ENCODE data around the gene FAR2.

Gene FAR2

DNA sequence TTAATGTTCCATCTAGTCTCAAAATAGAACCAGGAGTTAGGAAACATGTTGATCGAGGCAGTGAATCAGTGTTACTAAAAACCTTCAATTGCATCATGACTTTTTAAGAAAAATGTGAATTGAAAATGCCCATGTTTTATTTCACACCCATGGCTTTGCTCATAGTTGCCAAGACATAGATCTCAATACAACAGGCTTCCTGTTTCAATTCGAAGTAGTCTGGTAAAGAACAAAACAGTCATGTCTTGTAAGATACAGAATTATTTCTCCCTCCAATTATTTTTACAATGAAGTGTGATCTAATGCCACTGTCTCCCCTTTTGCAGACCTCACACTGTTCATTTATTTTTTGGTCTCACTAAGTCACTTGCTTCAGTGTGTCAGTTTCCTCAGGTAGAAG lies 44.6 kb upstream of the FAR2 start:
- no peaks in the 10 kb centered on the region for H3K4me1 ChIP-seq (ENCODE audit: insufficient read depth, low read length, severe bottlenecking)
- no peaks in the 10 kb centered on the region for H3K9me3 ChIP-seq (ENCODE audit: low read length)
- no peak overlapping the region for H3K9ac ChIP-seq (ENCODE audit: low read length)
- no peak for TF ChIP-seq EZH2 (IDR thresholded peaks at IDR 0.05; ENCODE audit: borderline replicate concordance, low read length)
- TF ChIP-seq, protein P1, sequence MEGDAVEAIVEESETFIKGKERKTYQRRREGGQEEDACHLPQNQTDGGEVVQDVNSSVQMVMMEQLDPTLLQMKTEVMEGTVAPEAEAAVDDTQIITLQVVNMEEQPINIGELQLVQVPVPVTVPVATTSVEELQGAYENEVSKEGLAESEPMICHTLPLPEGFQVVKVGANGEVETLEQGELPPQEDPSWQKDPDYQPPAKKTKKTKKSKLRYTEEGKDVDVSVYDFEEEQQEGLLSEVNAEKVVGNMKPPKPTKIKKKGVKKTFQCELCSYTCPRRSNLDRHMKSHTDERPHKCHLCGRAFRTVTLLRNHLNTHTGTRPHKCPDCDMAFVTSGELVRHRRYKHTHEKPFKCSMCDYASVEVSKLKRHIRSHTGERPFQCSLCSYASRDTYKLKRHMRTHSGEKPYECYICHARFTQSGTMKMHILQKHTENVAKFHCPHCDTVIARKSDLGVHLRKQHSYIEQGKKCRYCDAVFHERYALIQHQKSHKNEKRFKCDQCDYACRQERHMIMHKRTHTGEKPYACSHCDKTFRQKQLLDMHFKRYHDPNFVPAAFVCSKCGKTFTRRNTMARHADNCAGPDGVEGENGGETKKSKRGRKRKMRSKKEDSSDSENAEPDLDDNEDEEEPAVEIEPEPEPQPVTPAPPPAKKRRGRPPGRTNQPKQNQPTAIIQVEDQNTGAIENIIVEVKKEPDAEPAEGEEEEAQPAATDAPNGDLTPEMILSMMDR (IDR thresholded peaks at IDR 0.05; ENCODE audit: low read length) = no peak
- H3K36me3 ChIP-seq (ENCODE audit: insufficient read depth, low read length) = no peaks in the 10 kb centered on the region
- no peak overlapping the region for H3K27ac ChIP-seq (ENCODE audit: low read depth, low read length, poor library complexity, severe bottlenecking)
- no peaks in the 10 kb centered on the region for H3K79me2 ChIP-seq (ENCODE audit: insufficient read depth, low read length)
- H3K27me3 ChIP-seq (ENCODE audit: insufficient read depth, low read length) = no peaks in the 10 kb centered on the region
- no peaks in the 10 kb centered on the region for H4K20me1 ChIP-seq (ENCODE audit: insufficient read depth, low read length)
- no peak overlapping the region for H3K4me2 ChIP-seq (ENCODE audit: low read length)
- H3K9me2 ChIP-seq (ENCODE audit: low read depth, low read length) = no peaks in the 10 kb centered on the region
- H3F3A ChIP-seq (ENCODE audit: insufficient read depth, low read length) = no peaks in the 10 kb centered on the region
- H2AFZ ChIP-seq (ENCODE audit: low read length) = no peak overlapping the region
- no peak overlapping the region for H3K4me3 ChIP-seq (ENCODE audit: low read depth, low read length, poor library complexity, severe bottlenecking)

DNA sequence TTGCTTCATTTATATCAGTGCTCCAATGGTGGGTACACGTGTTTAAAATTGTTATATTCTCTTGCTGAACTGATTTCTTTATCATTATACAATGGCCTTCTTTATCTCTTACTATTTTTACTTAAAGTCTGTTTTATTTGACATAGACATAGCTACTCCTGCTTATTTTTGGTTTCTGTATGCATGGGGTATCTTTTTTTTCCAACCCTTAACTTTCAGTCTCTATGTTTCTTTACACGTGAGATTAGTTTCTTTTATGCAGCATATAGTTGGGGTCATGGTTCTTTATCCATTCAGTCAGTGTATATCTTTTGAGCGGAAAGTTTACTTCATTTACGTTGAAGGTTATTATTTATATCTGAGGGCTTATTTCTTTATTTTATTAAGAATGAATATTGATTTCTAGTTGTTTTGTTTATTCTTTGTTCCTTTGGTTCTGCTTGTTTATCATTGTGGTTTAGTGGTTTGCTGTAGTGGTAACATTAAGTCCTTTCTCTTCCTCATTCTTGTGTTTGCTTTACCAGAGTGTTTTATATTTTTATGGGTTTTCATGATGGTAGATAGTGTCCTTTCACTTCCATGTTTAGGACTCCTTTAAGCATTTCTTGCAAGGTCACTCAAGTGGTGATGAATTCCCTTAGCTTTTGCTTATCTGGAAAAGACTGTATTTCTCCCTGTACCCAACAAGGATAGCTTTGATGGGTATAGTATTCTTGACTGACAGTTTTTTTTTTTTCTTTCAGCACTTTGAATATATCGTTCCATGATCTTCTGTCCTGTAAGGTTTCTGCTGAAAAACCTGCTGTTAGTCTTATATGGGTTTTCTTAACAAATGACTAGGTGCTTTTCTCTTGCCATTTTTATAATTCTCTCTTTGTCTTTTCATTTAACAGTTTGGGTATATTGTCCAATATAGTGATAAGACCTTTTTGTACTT lies 38.3 kb upstream of the FAR2 start:
- Histone ChIP-seq H2AFZ (ENCODE audit: low read length) (no peak overlapping the region), H3K27me3 (ENCODE audit: insufficient read depth, low read length) (no peaks in the 10 kb centered on the region), H3K9me2 (ENCODE audit: low read depth, low read length) (no peaks in the 10 kb centered on the region), H3K4me3 (ENCODE audit: low read depth, low read length, poor library complexity, severe bottlenecking) (no peak overlapping the region), H3K27ac (ENCODE audit: low read depth, low read length, poor library complexity, severe bottlenecking) (no peak overlapping the region), H3K4me2 (ENCODE audit: low read length) (no peak overlapping the region), H3K4me1 (ENCODE audit: insufficient read depth, low read length, severe bottlenecking) (no peaks in the 10 kb centered on the region), H4K20me1 (ENCODE audit: insufficient read depth, low read length) (no peaks in the 10 kb centered on the region), H3K79me2 (ENCODE audit: insufficient read depth, low read length) (no peaks in the 10 kb centered on the region), H3F3A (ENCODE audit: insufficient read depth, low read length) (no peaks in the 10 kb centered on the region), H3K9me3 (ENCODE audit: low read length) (no peaks in the 10 kb centered on the region), H3K9ac (ENCODE audit: low read length) (no peak overlapping the region), H3K36me3 (ENCODE audit: insufficient read depth, low read length) (no peaks in the 10 kb centered on the region)
- TF ChIP-seq EZH2 (IDR thresholded peaks at IDR 0.05; ENCODE audit: borderline replicate concordance, low read length) = no peak
- TF ChIP-seq, protein P1 (IDR thresholded peaks at IDR 0.05; ENCODE audit: low read length) = no peak

DNA sequence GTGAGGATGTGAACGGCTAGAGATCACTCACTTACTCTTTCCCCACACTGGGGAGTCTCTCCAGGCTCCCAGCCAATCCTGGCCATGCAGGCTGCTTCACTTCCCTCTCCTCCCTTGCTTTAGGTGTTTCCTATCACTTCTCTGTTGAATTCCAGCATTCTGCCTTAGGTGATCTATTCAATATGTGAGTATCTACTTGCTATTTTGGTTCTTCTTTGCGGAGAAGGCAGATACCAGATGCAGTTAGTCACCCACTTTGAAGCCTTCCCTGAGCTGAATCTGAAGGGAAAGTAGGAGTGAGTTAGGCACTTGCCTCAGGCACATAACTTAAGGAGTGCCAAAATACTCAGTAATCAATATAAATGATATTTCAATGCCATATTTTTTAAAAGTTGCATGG lies 36.0 kb upstream of the FAR2 start:
- Histone ChIP-seq H3K36me3 (ENCODE audit: insufficient read depth, low read length) (no peaks in the 10 kb centered on the region), H3K9me2 (ENCODE audit: low read depth, low read length) (no peaks in the 10 kb centered on the region), H3K4me3 (ENCODE audit: low read depth, low read length, poor library complexity, severe bottlenecking) (no peak overlapping the region), H3K27me3 (ENCODE audit: insufficient read depth, low read length) (no peaks in the 10 kb centered on the region), H2AFZ (ENCODE audit: low read length) (no peak overlapping the region), H3K9me3 (ENCODE audit: low read length) (no peaks in the 10 kb centered on the region), H3K4me1 (ENCODE audit: insufficient read depth, low read length, severe bottlenecking) (no peaks in the 10 kb centered on the region), H3K9ac (ENCODE audit: low read length) (no peak overlapping the region), H3K27ac (ENCODE audit: low read depth, low read length, poor library complexity, severe bottlenecking) (no peak overlapping the region), H3F3A (ENCODE audit: insufficient read depth, low read length) (no peaks in the 10 kb centered on the region), H3K79me2 (ENCODE audit: insufficient read depth, low read length) (no peaks in the 10 kb centered on the region), H4K20me1 (ENCODE audit: insufficient read depth, low read length) (no peaks in the 10 kb centered on the region), H3K4me2 (ENCODE audit: low read length) (no peak overlapping the region)
- TF ChIP-seq, protein P1 (IDR thresholded peaks at IDR 0.05; ENCODE audit: low read length) = no peak
- no peak for TF ChIP-seq EZH2 (IDR thresholded peaks at IDR 0.05; ENCODE audit: borderline replicate concordance, low read length)
